ENCODE measurements around the gene KRT28.

KRT28 gene

GRCh38 chr17:40800381-40800780, 622 bp upstream of the KRT28 start:
- TF ChIP-seq, protein P1, sequence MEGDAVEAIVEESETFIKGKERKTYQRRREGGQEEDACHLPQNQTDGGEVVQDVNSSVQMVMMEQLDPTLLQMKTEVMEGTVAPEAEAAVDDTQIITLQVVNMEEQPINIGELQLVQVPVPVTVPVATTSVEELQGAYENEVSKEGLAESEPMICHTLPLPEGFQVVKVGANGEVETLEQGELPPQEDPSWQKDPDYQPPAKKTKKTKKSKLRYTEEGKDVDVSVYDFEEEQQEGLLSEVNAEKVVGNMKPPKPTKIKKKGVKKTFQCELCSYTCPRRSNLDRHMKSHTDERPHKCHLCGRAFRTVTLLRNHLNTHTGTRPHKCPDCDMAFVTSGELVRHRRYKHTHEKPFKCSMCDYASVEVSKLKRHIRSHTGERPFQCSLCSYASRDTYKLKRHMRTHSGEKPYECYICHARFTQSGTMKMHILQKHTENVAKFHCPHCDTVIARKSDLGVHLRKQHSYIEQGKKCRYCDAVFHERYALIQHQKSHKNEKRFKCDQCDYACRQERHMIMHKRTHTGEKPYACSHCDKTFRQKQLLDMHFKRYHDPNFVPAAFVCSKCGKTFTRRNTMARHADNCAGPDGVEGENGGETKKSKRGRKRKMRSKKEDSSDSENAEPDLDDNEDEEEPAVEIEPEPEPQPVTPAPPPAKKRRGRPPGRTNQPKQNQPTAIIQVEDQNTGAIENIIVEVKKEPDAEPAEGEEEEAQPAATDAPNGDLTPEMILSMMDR (IDR thresholded peaks at IDR 0.05; ENCODE audit: low read depth, low read length) = no peak
- no peak for DNase-seq (ENCODE audit: low read depth in 2 of 2)

GRCh38 chr17:40796846-40797245, 2.9 kb downstream of the KRT28 start:
- no peak for DNase-seq (ENCODE audit: low read depth in 2 of 2)
- no peak overlapping the region for H3K4me3 ChIP-seq (replicated peaks in 1 of 2; ENCODE audit: low read depth in 2 of 2, low read length in 2 of 2)
- TF ChIP-seq, protein P1 (IDR thresholded peaks at IDR 0.05; ENCODE audit: low read depth, low read length) = no peak

More at GRCh38 chr17:40800381-40800780, 622 bp upstream of the KRT28 start:
- no peak overlapping the region for H3K4me3 ChIP-seq (replicated peaks in 1 of 2; ENCODE audit: low read depth in 2 of 2, low read length in 2 of 2)

DNA sequence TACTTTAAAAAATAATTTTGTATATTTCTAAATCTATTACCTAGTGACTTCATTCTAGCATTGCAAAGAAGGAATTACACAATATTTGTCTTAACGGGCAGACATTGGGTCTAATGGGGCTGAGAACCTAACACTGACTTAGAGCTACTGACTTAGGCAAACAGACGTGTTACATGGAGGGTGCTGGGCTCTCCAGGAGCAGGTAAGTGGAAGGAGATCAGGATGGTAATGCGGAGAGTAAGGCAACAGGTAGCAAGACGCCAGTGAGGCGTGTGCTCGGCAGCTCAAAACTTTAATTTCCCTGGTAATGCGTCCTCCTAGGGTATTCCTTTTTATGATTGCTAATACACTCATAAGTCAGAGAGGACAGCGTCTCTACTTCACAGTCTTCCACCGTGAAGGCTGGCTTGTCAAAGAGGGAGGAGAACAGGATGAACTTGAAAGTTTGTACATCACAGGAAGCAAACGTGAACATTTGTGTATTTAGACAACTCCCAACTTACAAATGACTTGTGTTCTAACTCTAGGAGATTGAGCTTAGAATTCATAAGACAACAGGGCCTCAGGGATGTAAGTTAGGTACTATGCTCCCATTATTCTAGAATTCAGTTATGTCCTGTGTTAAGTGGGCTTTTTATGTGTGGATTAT, 4.6 kb downstream of the KRT28 start:
- H3K4me3 ChIP-seq (replicated peaks in 1 of 2; ENCODE audit: low read depth in 2 of 2, low read length in 2 of 2) = no peak overlapping the region
- TF ChIP-seq, protein P1 (IDR thresholded peaks at IDR 0.05; ENCODE audit: low read depth, low read length) = no peak
- no peak for DNase-seq (ENCODE audit: low read depth in 2 of 2)

DNA sequence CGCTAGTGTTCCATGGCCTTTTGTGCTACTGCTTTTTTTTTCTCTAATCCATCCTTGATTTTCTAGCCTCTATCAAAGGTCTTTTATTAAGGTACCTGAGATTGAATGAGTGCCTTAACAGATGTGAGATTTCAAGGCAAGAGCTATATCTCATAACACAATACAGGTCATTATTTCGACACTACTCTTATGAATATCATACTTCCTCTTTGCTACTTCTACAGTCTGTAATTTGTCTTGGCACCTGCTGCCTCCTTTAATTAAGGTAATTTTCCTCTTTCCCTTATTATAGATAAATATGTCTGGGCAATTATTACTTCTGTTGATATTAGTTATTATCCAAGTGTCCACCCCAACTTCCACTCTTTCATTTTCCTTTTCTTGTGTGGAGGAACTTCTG, 5.3 kb downstream of the KRT28 start:
- TF ChIP-seq, protein P1 (IDR thresholded peaks at IDR 0.05; ENCODE audit: low read depth, low read length) = no peak
- DNase-seq (ENCODE audit: low read depth in 2 of 2) = no peak
- no peak overlapping the region for H3K4me3 ChIP-seq (replicated peaks in 1 of 2; ENCODE audit: low read depth in 2 of 2, low read length in 2 of 2)

DNA sequence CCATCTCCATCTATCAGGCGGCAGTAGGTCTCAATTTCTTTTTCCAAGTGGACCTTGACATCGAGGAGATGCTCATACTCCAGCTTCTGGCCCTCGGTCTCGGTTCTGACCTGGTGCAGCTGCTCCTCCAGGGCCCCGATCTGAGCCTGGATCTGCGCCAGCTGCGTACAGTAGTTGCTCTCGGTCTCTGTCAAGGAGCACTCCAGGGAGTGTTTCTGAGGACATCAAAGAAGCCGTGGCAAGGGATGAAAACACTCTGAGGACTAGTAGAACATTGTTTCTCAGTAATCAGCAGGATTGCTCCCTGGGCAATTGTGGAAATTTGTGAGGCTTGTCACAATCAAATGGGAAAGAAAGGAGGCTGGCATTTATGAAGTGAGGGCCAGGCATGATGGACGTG, 5.9 kb downstream of the KRT28 start:
- TF ChIP-seq, protein P1 (IDR thresholded peaks at IDR 0.05; ENCODE audit: low read depth, low read length) = no peak
- H3K4me3 ChIP-seq (replicated peaks in 1 of 2; ENCODE audit: low read depth in 2 of 2, low read length in 2 of 2) = no peak overlapping the region
- DNase-seq (ENCODE audit: low read depth in 2 of 2) = no peak

DNA sequence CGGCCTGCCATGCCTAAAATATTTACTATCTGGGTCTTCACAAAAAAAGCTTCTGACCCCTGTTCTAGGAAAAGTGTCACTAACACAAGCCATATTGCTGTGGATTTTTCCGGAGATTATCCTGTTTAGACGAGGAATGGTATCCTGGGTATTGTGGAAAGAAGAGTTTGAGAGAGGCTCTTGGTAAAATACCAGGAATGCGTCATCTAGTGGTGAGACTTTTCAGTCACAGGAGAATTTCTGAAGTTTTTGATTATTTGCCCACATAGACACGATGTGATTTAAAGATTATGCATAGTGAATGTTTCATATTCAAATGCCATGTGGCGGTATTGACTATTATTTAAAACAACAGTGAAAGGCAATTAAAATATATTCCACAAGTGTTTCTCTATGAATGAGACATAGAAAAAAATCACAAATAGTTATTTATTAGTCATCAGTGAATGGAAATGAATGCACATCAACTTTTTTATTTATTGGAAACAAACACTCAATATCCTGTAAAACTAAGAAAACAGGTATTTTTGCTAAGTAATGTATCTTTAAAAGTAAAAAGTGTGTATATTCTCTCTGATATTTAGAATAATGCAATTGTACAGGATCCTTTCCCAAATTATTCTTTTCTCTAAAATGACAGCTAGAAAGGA, 7.8 kb downstream of the KRT28 start:
- DNase-seq (ENCODE audit: low read depth in 2 of 2) = peak; percentile 61 to 67
- TF ChIP-seq, protein P1 (IDR thresholded peaks at IDR 0.05; ENCODE audit: low read depth, low read length) = peak; percentile 57

More for the DNA sequence above, 7.8 kb downstream of the KRT28 start:
- H3K4me3 ChIP-seq (replicated peaks in 1 of 2; ENCODE audit: low read depth in 2 of 2, low read length in 2 of 2) = no peak overlapping the region

Data from cardiac fibroblast (primary cell).